SU-DHL-6 (cell line): Measurements from ENCODE around the gene SLC1A3.

Experiments used
- H2AFZ ChIP-seq: fragments of 200-600 bp; sonication (generic); 2 replicates; pipeline ENCODE4 v1.6.1; 2014; ENCODE audit warnings: low read depth, mild to moderate bottlenecking, moderate library complexity, mixed read lengths, antibody characterized with exemption, low read length; ENCODE audit not compliant: severe bottlenecking
- H3F3A ChIP-seq: fragments of 200-600 bp; shearing (Covaris generic); 2 replicates; pipeline ENCODE4 v1.6.0; 2016; ENCODE audit warnings: antibody characterized with exemption, mild to moderate bottlenecking; ENCODE audit not compliant: insufficient read depth
- H3K27ac ChIP-seq: fragments of 200-600 bp; sonication (generic); 2 replicates; pipeline ENCODE4 v1.5.1; 2016; ENCODE audit warnings: low read depth, mild to moderate bottlenecking, low read length, moderate library complexity, mixed read lengths
- H3K27me3 ChIP-seq: fragments of 200-600 bp; sonication (generic), shearing (Covaris generic); 2 replicates; pipeline ENCODE4 v1.6.0; 2014; ENCODE audit warnings: mild to moderate bottlenecking, low read length
- H3K36me3 ChIP-seq: fragments of 200-600 bp; sonication (generic); 2 replicates; pipeline ENCODE4 v1.6.1; 2014; ENCODE audit warnings: mild to moderate bottlenecking, low read length, mixed read lengths
- H3K4me2 ChIP-seq: fragments of 300-600, 200-600 bp; shearing (Covaris generic), sonication (generic); 2 replicates; pipeline ENCODE4 v1.6.0; 2014; ENCODE audit warnings: low read length, low read depth, mild to moderate bottlenecking; ENCODE audit not compliant: poor library complexity, severe bottlenecking
- H3K4me3 ChIP-seq: fragments of 200-600 bp; sonication (generic); 2 replicates; pipeline ENCODE4 v1.5.1; 2014; ENCODE audit warnings: antibody characterized with exemption, low read length, mild to moderate bottlenecking, mixed read lengths; ENCODE audit not compliant: insufficient read depth, poor library complexity, severe bottlenecking
- H3K79me2 ChIP-seq: fragments of 200-600 bp; sonication (generic); 2 replicates; pipeline ENCODE4 v1.6.1; 2014; ENCODE audit warnings: mild to moderate bottlenecking, low read length, moderate library complexity; ENCODE audit not compliant: insufficient read depth
- H3K9ac ChIP-seq: fragments of 200-600 bp; sonication (generic); 2 replicates; pipeline ENCODE4 v1.7.0; 2014; ENCODE audit warnings: mild to moderate bottlenecking, low read length
- H3K9me2 ChIP-seq: fragments of 200-600 bp; sonication (generic); replicated peaks from 2 replicates; pipeline ENCODE4 v1.6.1; 2014; ENCODE audit warnings: low read length; ENCODE audit not compliant: insufficient read depth
- H3K9me3 ChIP-seq: fragments of 200-600 bp; sonication (generic); 2 replicates; pipeline ENCODE4 v1.6.1; 2014; ENCODE audit warnings: low read length, mixed read lengths; ENCODE audit not compliant: insufficient read depth
- H4K20me1 ChIP-seq: fragments of 200-600 bp; sonication (generic); 2 replicates; pipeline ENCODE4 v1.6.1; 2014; ENCODE audit warnings: low read depth, mild to moderate bottlenecking, antibody characterized with exemption, low read length, moderate library complexity, mixed read lengths
- CTCF ChIP-seq: fragments of 200-600 bp; sonication (generic); IDR thresholded peaks from one replicate; pipeline ENCODE4 v1.5.1; 2017; ENCODE audit warnings: antibody characterized with exemption, mild to moderate bottlenecking, low read length, moderate library complexity; ENCODE audit not compliant: insufficient read depth, poor library complexity, severe bottlenecking
- EZH2phosphoT487 ChIP-seq: fragments of 200-600 bp; sonication (generic), shearing (Covaris generic); conservative IDR thresholded peaks from 2 replicates; pipeline ENCODE4 v1.6.1; 2018; ENCODE audit warnings: mild to moderate bottlenecking, antibody characterized with exemption, low read length, moderate library complexity, mixed read lengths

The SLC1A3 gene

GRCh38 chr5:36721664-36722235 lies 115.3 kb downstream of the SLC1A3 start:
- H3K27me3 ChIP-seq, result no peaks in the 10 kb centered on the region
- TF ChIP-seq CTCF, result no peak
- no peaks in the 10 kb centered on the region for H3K9me3 ChIP-seq
- H3K79me2 ChIP-seq, result no peaks in the 10 kb centered on the region
- H2AFZ ChIP-seq, result no peak overlapping the region
- no peaks in the 10 kb centered on the region for H3K36me3 ChIP-seq
- H3K27ac ChIP-seq, result no peak overlapping the region
- H3F3A ChIP-seq, result no peaks in the 10 kb centered on the region
- no peak overlapping the region for H3K9ac ChIP-seq
- no peaks in the 10 kb centered on the region for H4K20me1 ChIP-seq
- no peaks in the 10 kb centered on the region for H3K9me2 ChIP-seq
- no peak overlapping the region for H3K4me3 ChIP-seq
- H3K4me2 ChIP-seq, result peak overlapping the region; percentile 35

GRCh38 chr5:36722900-36723299 lies 116.5 kb downstream of the SLC1A3 start:
- Histone ChIP-seq H3K27me3 (no peaks in the 10 kb centered on the region), H3K36me3 (no peaks in the 10 kb centered on the region), H3F3A (no peaks in the 10 kb centered on the region), H3K9me3 (no peaks in the 10 kb centered on the region), H3K79me2 (no peaks in the 10 kb centered on the region), H3K4me3 (no peak overlapping the region), H2AFZ (no peak overlapping the region), H4K20me1 (no peaks in the 10 kb centered on the region), H3K4me2 (peak overlapping the region; percentile 74), H3K27ac (no peak overlapping the region), H3K9me2 (no peaks in the 10 kb centered on the region), H3K9ac (no peak overlapping the region)
- TF ChIP-seq EZH2phosphoT487 (no peak), CTCF (no peak)

GRCh38 chr5:36723912-36724311 lies 117.5 kb downstream of the SLC1A3 start:
- Histone ChIP-seq H2AFZ (peak overlapping the region; percentile 79), H3K27ac (peak overlapping the region; percentile 74), H3K4me2 (peak overlapping the region; percentile 74)

More at GRCh38 chr5:36723912-36724311, 117.5 kb downstream of the SLC1A3 start:
- H3K9me3 ChIP-seq, result no peaks in the 10 kb centered on the region
- no peaks in the 10 kb centered on the region for H3K27me3 ChIP-seq
- H3K4me3 ChIP-seq, result peak overlapping the region; percentile 44
- TF ChIP-seq EZH2phosphoT487 (no peak), CTCF (no peak)
- H3K9me2 ChIP-seq, result no peaks in the 10 kb centered on the region
- H3F3A ChIP-seq, result no peaks in the 10 kb centered on the region
- no peaks in the 10 kb centered on the region for H3K36me3 ChIP-seq
- H3K9ac ChIP-seq, result peak overlapping the region; percentile 46
- H4K20me1 ChIP-seq, result no peaks in the 10 kb centered on the region
- no peaks in the 10 kb centered on the region for H3K79me2 ChIP-seq
